GM18870 (cell line): ENCODE results near the gene TSEN54.
"Not testable (repeated sequence)": the region's sequence is repeated elsewhere in the genome, so short reads cannot be mapped to it uniquely, and the experiment has no call there.

Experiments
- ATAC-seq: cut with Tn5 transposase; IDR thresholded peaks from one replicate; pipeline ENCODE4 v1.9.1; 2021; ENCODE audit warnings: moderate library complexity; ENCODE audit not compliant: unreplicated experiment

The TSEN54 gene

GRCh38 chr17:75516255-75516618 is at the start of gene TSEN54:
TSS of gene TSEN54 (plus strand) at chr17:75516528. CDS start at chr17:75516561, 33 bp downstream.
- ATAC-seq: peak; percentile 39

- ATAC-seq: no peak
These were observed 48.0 kb upstream of the TSEN54 start for GRCh38 chr17:75468291-75468754.

GRCh38 chr17:75468779-75469373 is 47.5 kb upstream of the TSEN54 start:
- no peak for ATAC-seq

- ATAC-seq: no peak
These were observed 45.1 kb upstream of the TSEN54 start for GRCh38 chr17:75471207-75471606.

- no peak for ATAC-seq
These were observed 44.2 kb upstream of the TSEN54 start for GRCh38 chr17:75472119-75472518.

GRCh38 chr17:75473246-75473645 is 43.1 kb upstream of the TSEN54 start:
- no peak for ATAC-seq

GRCh38 chr17:75474736-75475135 is 41.6 kb upstream of the TSEN54 start:
- ATAC-seq: no peak

- no peak for ATAC-seq
These were observed 41.0 kb upstream of the TSEN54 start for GRCh38 chr17:75475144-75475835.

GRCh38 chr17:75475851-75476250 is 40.5 kb upstream of the TSEN54 start:
- no peak for ATAC-seq

GRCh38 chr17:75476271-75476671 is 40.1 kb upstream of the TSEN54 start:
- no peak for ATAC-seq

- ATAC-seq: no peak
These were observed 39.4 kb upstream of the TSEN54 start for GRCh38 chr17:75476752-75477489.

- ATAC-seq: not testable (repeated sequence)
These were observed 38.9 kb upstream of the TSEN54 start for GRCh38 chr17:75477490-75477862.

GRCh38 chr17:75478508-75478907 is 37.8 kb upstream of the TSEN54 start:
- no peak for ATAC-seq

GRCh38 chr17:75480281-75480680 is 36.0 kb upstream of the TSEN54 start:
- ATAC-seq: no peak

- ATAC-seq: no peak
These were observed 34.9 kb upstream of the TSEN54 start for GRCh38 chr17:75481194-75482068.

- no peak for ATAC-seq
These were observed 34.0 kb upstream of the TSEN54 start for GRCh38 chr17:75482098-75482942.

- no peak for ATAC-seq
These were observed 30.6 kb upstream of the TSEN54 start for GRCh38 chr17:75485688-75486087.

- ATAC-seq: no peak
These were observed 30.2 kb upstream of the TSEN54 start for GRCh38 chr17:75486151-75486550.

- no peak for ATAC-seq
These were observed 29.4 kb upstream of the TSEN54 start for GRCh38 chr17:75486951-75487350.
